SH-SY5Y (cell line): ENCODE measurements around the gene ARL4C.

Experiments used
- GATA2 ChIP-seq: IDR thresholded peaks from 2 replicates; pipeline ENCODE4 v1.6.1; 2011; ENCODE audit warnings: mild to moderate bottlenecking, low read depth, low read length
- GATA3 ChIP-seq: IDR thresholded peaks from 2 replicates; pipeline ENCODE4 v1.6.1; 2011; ENCODE audit warnings: low read depth, mild to moderate bottlenecking, low read length, moderate library complexity

- TF ChIP-seq GATA2 (no peak), GATA3 (no peak)
These were observed 21.1 kb upstream of the ARL4C start for GRCh38 chr2:234517971-234518370.
